ENCODE measurements around the gene LIMK1.
"Not testable (repeated sequence)": the region's sequence is repeated elsewhere in the genome, so short reads cannot be mapped to it uniquely, and the experiment has no call there.

Gene LIMK1

DNA sequence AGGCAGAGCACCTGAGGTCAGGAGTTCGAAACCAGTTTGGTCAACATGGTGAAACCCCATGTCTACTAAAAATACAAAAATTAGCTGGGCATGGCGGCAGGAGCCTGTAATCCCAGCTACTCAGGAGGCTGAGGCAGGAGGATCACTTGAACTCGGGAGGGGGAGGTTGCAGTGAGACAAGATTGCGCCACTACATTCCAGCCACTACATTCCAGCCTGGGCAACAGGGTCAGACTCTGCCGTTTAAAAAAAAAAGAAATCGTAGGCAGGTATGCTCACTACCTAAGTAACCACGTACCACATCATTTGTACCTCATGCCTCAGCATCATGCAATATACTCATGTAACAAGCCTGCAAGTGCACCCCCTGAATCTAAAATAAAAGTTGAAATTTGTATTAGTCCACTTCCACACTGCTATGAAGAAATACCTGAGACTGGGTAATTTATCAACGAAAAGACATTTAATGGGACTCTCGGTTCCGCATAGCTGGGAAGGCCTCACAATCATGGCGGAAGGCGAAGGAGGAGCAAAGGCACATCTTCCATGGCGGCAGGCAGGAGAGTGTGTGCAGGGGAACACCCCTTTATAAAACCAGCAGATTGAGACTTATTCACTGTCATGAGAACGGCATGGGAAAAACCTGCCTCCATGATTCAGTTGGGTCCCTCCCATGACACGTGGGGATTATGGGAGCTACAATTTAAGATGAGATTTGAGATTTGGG, 82.4 kb downstream of the LIMK1 start:
- Histone ChIP-seq H3K4me2 (ENCODE audit: low read depth, low read length, poor library complexity, severe bottlenecking) (no peak overlapping the region), H3F3A (ENCODE audit: insufficient read depth) (no peaks in the 10 kb centered on the region), H3K27me3 (ENCODE audit: low read length) (no peaks in the 10 kb centered on the region), H3K27ac (ENCODE audit: low read depth, low read length) (no peak overlapping the region), H3K4me3 (ENCODE audit: insufficient read depth, low read length, poor library complexity, severe bottlenecking) (no peak overlapping the region), H3K9me3 (ENCODE audit: insufficient read depth, low read length) (no peaks in the 10 kb centered on the region), H3K9ac (ENCODE audit: low read length) (no peak overlapping the region), H3K36me3 (ENCODE audit: low read length) (no peaks in the 10 kb centered on the region), H2AFZ (ENCODE audit: low read depth, low read length, severe bottlenecking) (no peak overlapping the region), H3K9me2 (replicated peaks; ENCODE audit: insufficient read depth, low read length) (no peaks in the 10 kb centered on the region), H4K20me1 (ENCODE audit: low read depth, low read length) (no peaks in the 10 kb centered on the region), H3K79me2 (ENCODE audit: insufficient read depth, low read length) (no peaks in the 10 kb centered on the region)
- TF ChIP-seq, protein P1, sequence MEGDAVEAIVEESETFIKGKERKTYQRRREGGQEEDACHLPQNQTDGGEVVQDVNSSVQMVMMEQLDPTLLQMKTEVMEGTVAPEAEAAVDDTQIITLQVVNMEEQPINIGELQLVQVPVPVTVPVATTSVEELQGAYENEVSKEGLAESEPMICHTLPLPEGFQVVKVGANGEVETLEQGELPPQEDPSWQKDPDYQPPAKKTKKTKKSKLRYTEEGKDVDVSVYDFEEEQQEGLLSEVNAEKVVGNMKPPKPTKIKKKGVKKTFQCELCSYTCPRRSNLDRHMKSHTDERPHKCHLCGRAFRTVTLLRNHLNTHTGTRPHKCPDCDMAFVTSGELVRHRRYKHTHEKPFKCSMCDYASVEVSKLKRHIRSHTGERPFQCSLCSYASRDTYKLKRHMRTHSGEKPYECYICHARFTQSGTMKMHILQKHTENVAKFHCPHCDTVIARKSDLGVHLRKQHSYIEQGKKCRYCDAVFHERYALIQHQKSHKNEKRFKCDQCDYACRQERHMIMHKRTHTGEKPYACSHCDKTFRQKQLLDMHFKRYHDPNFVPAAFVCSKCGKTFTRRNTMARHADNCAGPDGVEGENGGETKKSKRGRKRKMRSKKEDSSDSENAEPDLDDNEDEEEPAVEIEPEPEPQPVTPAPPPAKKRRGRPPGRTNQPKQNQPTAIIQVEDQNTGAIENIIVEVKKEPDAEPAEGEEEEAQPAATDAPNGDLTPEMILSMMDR (IDR thresholded peaks at IDR 0.05; ENCODE audit: insufficient read depth, low read length, poor library complexity, severe bottlenecking): no peak
- no peak for TF ChIP-seq EZH2phosphoT487 (conservative IDR thresholded peaks at IDR 0.05; ENCODE audit: low read length)

GRCh38 chr7:74167324-74167723, 83.7 kb downstream of the LIMK1 start:
- H3K4me2 ChIP-seq (ENCODE audit: low read depth, low read length, poor library complexity, severe bottlenecking); H3K9ac ChIP-seq (ENCODE audit: low read length); H3K27me3 ChIP-seq (ENCODE audit: low read length): not testable (repeated sequence)

More at GRCh38 chr7:74167324-74167723, 83.7 kb downstream of the LIMK1 start:
- not testable (repeated sequence) for H3K9me3 ChIP-seq (ENCODE audit: insufficient read depth, low read length); H3K36me3 ChIP-seq (ENCODE audit: low read length); H4K20me1 ChIP-seq (ENCODE audit: low read depth, low read length); H2AFZ ChIP-seq (ENCODE audit: low read depth, low read length, severe bottlenecking); H3K79me2 ChIP-seq (ENCODE audit: insufficient read depth, low read length); H3K27ac ChIP-seq (ENCODE audit: low read depth, low read length); H3K9me2 ChIP-seq (replicated peaks; ENCODE audit: insufficient read depth, low read length); H3F3A ChIP-seq (ENCODE audit: insufficient read depth); H3K4me3 ChIP-seq (ENCODE audit: insufficient read depth, low read length, poor library complexity, severe bottlenecking)
